HG03039 (cell line): ENCODE data around the gene MED13L.

ENCODE experiments used
- ATAC-seq: cut with Tn5 transposase; IDR thresholded peaks from one replicate; pipeline ENCODE4 v1.9.1; 2021; ENCODE audit warnings: mild to moderate bottlenecking, moderate library complexity; ENCODE audit not compliant: unreplicated experiment

Gene MED13L

GRCh38 chr12:115956236-115956635 lies 321.3 kb downstream of the MED13L start:
- ATAC-seq = no peak

- ATAC-seq = no peak
Measured at GRCh38 chr12:115953450-115953849, 324.0 kb downstream of the MED13L start.

GRCh38 chr12:115953031-115953430 lies 324.5 kb downstream of the MED13L start:
- ATAC-seq = no peak

GRCh38 chr12:115950959-115951358 lies 326.5 kb downstream of the MED13L start:
- no peak for ATAC-seq

GRCh38 chr12:115949675-115950074 lies 327.8 kb downstream of the MED13L start:
- no peak for ATAC-seq

GRCh38 chr12:115947696-115948062 lies 329.8 kb downstream of the MED13L start:
- ATAC-seq = no peak

GRCh38 chr12:115946867-115947695 lies 330.4 kb downstream of the MED13L start:
- ATAC-seq = no peak

GRCh38 chr12:115946092-115946491 lies 331.4 kb downstream of the MED13L start:
- ATAC-seq = no peak

GRCh38 chr12:115945491-115945885 lies 332.0 kb downstream of the MED13L start:
- no peak for ATAC-seq

GRCh38 chr12:115944837-115945490 lies 332.5 kb downstream of the MED13L start:
- no peak for ATAC-seq

- ATAC-seq = no peak
Measured at GRCh38 chr12:115944392-115944742, 333.1 kb downstream of the MED13L start.

GRCh38 chr12:115943630-115944391 lies 333.7 kb downstream of the MED13L start:
- ATAC-seq = no peak

GRCh38 chr12:115943310-115943629 lies 334.2 kb downstream of the MED13L start:
- no peak for ATAC-seq

- no peak for ATAC-seq
Measured at GRCh38 chr12:115942346-115942745, 335.1 kb downstream of the MED13L start.

- ATAC-seq = no peak
Measured at GRCh38 chr12:115941362-115941761, 336.1 kb downstream of the MED13L start.

GRCh38 chr12:115938794-115939377 lies 338.6 kb downstream of the MED13L start:
- ATAC-seq = no peak

- ATAC-seq = no peak
Measured at GRCh38 chr12:115936997-115937916, 340.2 kb downstream of the MED13L start.

- ATAC-seq = no peak
Measured at GRCh38 chr12:115934877-115935276, 342.6 kb downstream of the MED13L start.

GRCh38 chr12:115934046-115934445 lies 343.4 kb downstream of the MED13L start:
- no peak for ATAC-seq

GRCh38 chr12:115932066-115932465 lies 345.4 kb downstream of the MED13L start:
- ATAC-seq = no peak
